Measurements from ENCODE around the gene ZSCAN20. TPM values are rescaled to one million over a fixed set of nuclear protein-coding genes. Genes with fewer than 3 reads are reported as not detected.

The ZSCAN20 gene
- total and polyA plus RNA-seq, 2 experiments from 2014 or later, result 0.91 to 4.9 TPM

DNA sequence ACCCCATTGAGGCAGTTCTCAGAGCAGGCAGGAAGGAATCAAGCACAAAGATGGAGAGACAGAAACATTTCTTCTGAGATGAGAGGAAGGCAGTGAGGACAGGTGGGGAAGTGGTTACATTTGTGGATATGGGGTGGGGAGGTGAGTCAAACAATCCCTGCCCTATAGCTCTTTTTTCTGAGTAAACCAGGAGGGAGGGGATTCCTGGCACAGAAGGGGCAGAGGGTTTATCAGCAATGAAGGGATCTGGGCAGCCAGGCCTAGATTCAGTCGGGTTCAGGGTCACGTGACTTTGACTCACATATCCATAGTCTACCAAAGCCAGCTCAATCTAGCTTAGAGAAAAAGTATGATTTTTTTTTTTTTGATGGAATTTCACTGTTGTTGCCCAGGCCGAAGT lies 25.9 kb upstream of the ZSCAN20 start:
- H3K9me2 ChIP-seq (ENCODE audit: insufficient read depth), result 0 out of 2 replicates have a peak, but pooled peaks cover 4% of the 10 kb centered on the region
- no peak overlapping the region for H2AFZ ChIP-seq
- Mint-ChIP-seq H3K27me3 (ENCODE audit: insufficient read depth, low read depth, poor library complexity) (peaks cover 9% of the 10 kb centered on the region), H3K27ac (no peak overlapping the region), H3K36me3 (ENCODE audit: low read depth) (no peaks in the 10 kb centered on the region), H3K4me1 (peaks cover 7% of the 10 kb centered on the region), H3K9me3 (no peaks in the 10 kb centered on the region), H3K4me3 (no peak overlapping the region)
- H3K4me2 ChIP-seq, result no peak overlapping the region
- DNase-seq (ENCODE audit: low spot score) (no peak), ATAC-seq (no peak)
- TF ChIP-seq, protein P1, sequence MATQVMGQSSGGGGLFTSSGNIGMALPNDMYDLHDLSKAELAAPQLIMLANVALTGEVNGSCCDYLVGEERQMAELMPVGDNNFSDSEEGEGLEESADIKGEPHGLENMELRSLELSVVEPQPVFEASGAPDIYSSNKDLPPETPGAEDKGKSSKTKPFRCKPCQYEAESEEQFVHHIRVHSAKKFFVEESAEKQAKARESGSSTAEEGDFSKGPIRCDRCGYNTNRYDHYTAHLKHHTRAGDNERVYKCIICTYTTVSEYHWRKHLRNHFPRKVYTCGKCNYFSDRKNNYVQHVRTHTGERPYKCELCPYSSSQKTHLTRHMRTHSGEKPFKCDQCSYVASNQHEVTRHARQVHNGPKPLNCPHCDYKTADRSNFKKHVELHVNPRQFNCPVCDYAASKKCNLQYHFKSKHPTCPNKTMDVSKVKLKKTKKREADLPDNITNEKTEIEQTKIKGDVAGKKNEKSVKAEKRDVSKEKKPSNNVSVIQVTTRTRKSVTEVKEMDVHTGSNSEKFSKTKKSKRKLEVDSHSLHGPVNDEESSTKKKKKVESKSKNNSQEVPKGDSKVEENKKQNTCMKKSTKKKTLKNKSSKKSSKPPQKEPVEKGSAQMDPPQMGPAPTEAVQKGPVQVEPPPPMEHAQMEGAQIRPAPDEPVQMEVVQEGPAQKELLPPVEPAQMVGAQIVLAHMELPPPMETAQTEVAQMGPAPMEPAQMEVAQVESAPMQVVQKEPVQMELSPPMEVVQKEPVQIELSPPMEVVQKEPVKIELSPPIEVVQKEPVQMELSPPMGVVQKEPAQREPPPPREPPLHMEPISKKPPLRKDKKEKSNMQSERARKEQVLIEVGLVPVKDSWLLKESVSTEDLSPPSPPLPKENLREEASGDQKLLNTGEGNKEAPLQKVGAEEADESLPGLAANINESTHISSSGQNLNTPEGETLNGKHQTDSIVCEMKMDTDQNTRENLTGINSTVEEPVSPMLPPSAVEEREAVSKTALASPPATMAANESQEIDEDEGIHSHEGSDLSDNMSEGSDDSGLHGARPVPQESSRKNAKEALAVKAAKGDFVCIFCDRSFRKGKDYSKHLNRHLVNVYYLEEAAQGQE (IDR thresholded peaks at IDR 0.05; ENCODE audit: unreplicated experiment), result no peak
- TF ChIP-seq POLR2AphosphoS5 (IDR thresholded peaks at IDR 0.05; ENCODE audit: low read depth) (no peak), EZH2 (IDR thresholded peaks at IDR 0.05; ENCODE audit: low read depth, unreplicated experiment) (no peak), JUNB (IDR thresholded peaks at IDR 0.05; ENCODE audit: unreplicated experiment) (no peak), ZNF114 (CRISPR knock-in tag; IDR thresholded peaks at IDR 0.05) (no peak), NANOG (IDR thresholded peaks at IDR 0.05; ENCODE audit: borderline replicate concordance) (no peak), ZNF331 (CRISPR knock-in tag; IDR thresholded peaks at IDR 0.05; ENCODE audit: low read depth) (no peak), CREB1 (CRISPR knock-in tag; IDR thresholded peaks at IDR 0.05; ENCODE audit: low read depth) (no peak), EZH2phosphoT487 (IDR thresholded peaks at IDR 0.05; ENCODE audit: unreplicated experiment) (no peak), STAT1 (IDR thresholded peaks at IDR 0.05; ENCODE audit: unreplicated experiment) (no peak)
- TF ChIP-seq, protein P2, sequence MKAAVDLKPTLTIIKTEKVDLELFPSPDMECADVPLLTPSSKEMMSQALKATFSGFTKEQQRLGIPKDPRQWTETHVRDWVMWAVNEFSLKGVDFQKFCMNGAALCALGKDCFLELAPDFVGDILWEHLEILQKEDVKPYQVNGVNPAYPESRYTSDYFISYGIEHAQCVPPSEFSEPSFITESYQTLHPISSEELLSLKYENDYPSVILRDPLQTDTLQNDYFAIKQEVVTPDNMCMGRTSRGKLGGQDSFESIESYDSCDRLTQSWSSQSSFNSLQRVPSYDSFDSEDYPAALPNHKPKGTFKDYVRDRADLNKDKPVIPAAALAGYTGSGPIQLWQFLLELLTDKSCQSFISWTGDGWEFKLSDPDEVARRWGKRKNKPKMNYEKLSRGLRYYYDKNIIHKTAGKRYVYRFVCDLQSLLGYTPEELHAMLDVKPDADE (IDR thresholded peaks at IDR 0.05), result no peak
- TF ChIP-seq, protein P3, sequence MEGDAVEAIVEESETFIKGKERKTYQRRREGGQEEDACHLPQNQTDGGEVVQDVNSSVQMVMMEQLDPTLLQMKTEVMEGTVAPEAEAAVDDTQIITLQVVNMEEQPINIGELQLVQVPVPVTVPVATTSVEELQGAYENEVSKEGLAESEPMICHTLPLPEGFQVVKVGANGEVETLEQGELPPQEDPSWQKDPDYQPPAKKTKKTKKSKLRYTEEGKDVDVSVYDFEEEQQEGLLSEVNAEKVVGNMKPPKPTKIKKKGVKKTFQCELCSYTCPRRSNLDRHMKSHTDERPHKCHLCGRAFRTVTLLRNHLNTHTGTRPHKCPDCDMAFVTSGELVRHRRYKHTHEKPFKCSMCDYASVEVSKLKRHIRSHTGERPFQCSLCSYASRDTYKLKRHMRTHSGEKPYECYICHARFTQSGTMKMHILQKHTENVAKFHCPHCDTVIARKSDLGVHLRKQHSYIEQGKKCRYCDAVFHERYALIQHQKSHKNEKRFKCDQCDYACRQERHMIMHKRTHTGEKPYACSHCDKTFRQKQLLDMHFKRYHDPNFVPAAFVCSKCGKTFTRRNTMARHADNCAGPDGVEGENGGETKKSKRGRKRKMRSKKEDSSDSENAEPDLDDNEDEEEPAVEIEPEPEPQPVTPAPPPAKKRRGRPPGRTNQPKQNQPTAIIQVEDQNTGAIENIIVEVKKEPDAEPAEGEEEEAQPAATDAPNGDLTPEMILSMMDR (conservative IDR thresholded peaks at IDR 0.05; ENCODE audit: low read depth in 2 of 2), result no peak
- TF ChIP-seq, protein P4, sequence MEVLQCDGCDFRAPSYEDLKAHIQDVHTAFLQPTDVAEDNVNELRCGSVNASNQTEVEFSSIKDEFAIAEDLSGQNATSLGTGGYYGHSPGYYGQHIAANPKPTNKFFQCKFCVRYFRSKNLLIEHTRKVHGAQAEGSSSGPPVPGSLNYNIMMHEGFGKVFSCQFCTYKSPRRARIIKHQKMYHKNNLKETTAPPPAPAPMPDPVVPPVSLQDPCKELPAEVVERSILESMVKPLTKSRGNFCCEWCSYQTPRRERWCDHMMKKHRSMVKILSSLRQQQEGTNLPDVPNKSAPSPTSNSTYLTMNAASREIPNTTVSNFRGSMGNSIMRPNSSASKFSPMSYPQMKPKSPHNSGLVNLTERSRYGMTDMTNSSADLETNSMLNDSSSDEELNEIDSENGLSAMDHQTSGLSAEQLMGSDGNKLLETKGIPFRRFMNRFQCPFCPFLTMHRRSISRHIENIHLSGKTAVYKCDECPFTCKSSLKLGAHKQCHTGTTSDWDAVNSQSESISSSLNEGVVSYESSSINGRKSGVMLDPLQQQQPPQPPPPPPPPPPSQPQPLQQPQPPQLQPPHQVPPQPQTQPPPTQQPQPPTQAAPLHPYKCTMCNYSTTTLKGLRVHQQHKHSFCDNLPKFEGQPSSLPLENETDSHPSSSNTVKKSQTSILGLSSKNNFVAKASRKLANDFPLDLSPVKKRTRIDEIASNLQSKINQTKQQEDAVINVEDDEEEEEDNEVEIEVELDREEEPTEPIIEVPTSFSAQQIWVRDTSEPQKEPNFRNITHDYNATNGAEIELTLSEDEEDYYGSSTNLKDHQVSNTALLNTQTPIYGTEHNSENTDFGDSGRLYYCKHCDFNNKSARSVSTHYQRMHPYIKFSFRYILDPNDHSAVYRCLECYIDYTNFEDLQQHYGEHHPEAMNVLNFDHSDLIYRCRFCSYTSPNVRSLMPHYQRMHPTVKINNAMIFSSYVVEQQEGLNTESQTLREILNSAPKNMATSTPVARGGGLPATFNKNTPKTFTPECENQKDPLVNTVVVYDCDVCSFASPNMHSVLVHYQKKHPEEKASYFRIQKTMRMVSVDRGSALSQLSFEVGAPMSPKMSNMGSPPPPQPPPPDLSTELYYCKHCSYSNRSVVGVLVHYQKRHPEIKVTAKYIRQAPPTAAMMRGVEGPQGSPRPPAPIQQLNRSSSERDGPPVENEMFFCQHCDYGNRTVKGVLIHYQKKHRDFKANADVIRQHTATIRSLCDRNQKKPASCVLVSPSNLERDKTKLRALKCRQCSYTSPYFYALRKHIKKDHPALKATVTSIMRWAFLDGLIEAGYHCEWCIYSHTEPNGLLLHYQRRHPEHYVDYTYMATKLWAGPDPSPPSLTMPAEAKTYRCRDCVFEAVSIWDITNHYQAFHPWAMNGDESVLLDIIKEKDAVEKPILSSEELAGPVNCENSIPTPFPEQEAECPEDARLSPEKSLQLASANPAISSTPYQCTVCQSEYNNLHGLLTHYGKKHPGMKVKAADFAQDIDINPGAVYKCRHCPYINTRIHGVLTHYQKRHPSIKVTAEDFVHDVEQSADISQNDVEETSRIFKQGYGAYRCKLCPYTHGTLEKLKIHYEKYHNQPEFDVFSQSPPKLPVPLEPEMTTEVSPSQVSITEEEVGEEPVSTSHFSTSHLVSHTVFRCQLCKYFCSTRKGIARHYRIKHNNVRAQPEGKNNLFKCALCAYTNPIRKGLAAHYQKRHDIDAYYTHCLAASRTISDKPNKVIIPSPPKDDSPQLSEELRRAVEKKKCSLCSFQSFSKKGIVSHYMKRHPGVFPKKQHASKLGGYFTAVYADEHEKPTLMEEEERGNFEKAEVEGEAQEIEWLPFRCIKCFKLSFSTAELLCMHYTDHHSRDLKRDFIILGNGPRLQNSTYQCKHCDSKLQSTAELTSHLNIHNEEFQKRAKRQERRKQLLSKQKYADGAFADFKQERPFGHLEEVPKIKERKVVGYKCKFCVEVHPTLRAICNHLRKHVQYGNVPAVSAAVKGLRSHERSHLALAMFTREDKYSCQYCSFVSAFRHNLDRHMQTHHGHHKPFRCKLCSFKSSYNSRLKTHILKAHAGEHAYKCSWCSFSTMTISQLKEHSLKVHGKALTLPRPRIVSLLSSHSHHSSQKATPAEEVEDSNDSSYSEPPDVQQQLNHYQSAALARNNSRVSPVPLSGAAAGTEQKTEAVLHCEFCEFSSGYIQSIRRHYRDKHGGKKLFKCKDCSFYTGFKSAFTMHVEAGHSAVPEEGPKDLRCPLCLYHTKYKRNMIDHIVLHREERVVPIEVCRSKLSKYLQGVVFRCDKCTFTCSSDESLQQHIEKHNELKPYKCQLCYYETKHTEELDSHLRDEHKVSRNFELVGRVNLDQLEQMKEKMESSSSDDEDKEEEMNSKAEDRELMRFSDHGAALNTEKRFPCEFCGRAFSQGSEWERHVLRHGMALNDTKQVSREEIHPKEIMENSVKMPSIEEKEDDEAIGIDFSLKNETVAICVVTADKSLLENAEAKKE (CRISPR knock-in tag; IDR thresholded peaks at IDR 0.05), result no peak
- H4K20me1 ChIP-seq (replicated peaks; ENCODE audit: insufficient read depth), result no peaks in the 10 kb centered on the region
- H3K36me3 ChIP-seq (ENCODE audit: insufficient read depth), result no peaks in the 10 kb centered on the region
- H3K4me3 ChIP-seq, result no peak overlapping the region
- H3K27me3 ChIP-seq (ENCODE audit: insufficient read depth), result no peaks in the 10 kb centered on the region
- H3F3A ChIP-seq (replicated peaks; ENCODE audit: low read depth), result no peaks in the 10 kb centered on the region
- H3K27ac ChIP-seq (ENCODE audit: low read depth), result no peak overlapping the region
- H3K79me2 ChIP-seq (replicated peaks; ENCODE audit: insufficient read depth), result no peaks in the 10 kb centered on the region
- H3K4me1 ChIP-seq (ENCODE audit: insufficient read depth), result no peaks in the 10 kb centered on the region; the same call in 1 of the 2 replicates

Data from GM23338 (cell line).